GM12891 (cell line): Measurements from ENCODE around the gene OPN4.

Experiments used
- DNase-seq: peaks from one replicate; pipeline ENCODE4 v3.0.0; 2011; ENCODE audit warnings: low spot score; ENCODE audit not compliant: insufficient read length
- FAIRE-seq: peaks from 2 replicates; lab custom pipeline; 2011; peaks lifted over from hg19 to GRCh38; lab: Jason Lieb, UNC
- PAX5 ChIP-seq: IDR thresholded peaks from 2 replicates; pipeline ENCODE4 v1.6.1; 2011; ENCODE audit warnings: low read length, moderate library complexity, mild to moderate bottlenecking; ENCODE audit not compliant: insufficient read depth, severe bottlenecking
- POLR2A ChIP-seq: IDR thresholded peaks from 2 replicates; pipeline ENCODE4 v1.6.1; 2011; ENCODE audit warnings: low read depth, low read length, control low read depth
- POLR2AphosphoS5 ChIP-seq: IDR thresholded peaks from 2 replicates; pipeline ENCODE4 v1.6.1; 2011; ENCODE audit warnings: low read depth, low read length, control low read depth
- POU2F2 ChIP-seq: IDR thresholded peaks from 2 replicates; pipeline ENCODE4 v1.6.1; 2011; ENCODE audit warnings: low read depth, mild to moderate bottlenecking, control low read depth, low read length, moderate library complexity
- SPI1 ChIP-seq: IDR thresholded peaks from 2 replicates; pipeline ENCODE4 v1.6.1; 2011; ENCODE audit warnings: low read depth, low read length, control low read depth
- TAF1 ChIP-seq: IDR thresholded peaks from 2 replicates; pipeline ENCODE4 v1.6.1; 2011; ENCODE audit warnings: low read depth, low read length, control low read depth

Gene OPN4

GRCh38 chr10:86711513-86712316, 57.4 kb downstream of the OPN4 start:
- DNase-seq: peak; percentile 75
- TF ChIP-seq POLR2AphosphoS5 (no peak; the same call in 1 of the 2 replicates), TAF1 (no peak; the same call in 1 of the 2 replicates), PAX5 (no peak), SPI1 (no peak), POLR2A (no peak; the same call in 1 of the 2 replicates), POU2F2 (no peak)
- no peak for FAIRE-seq

GRCh38 chr10:86712317-86712707, 58.0 kb downstream of the OPN4 start:
- TF ChIP-seq TAF1: peak; percentile 66; the same call in 1 of the 2 replicates
- peak; percentile 27; the same call in 1 of the 2 replicates for TF ChIP-seq POLR2AphosphoS5
- peak; percentile 97 for TF ChIP-seq SPI1
- TF ChIP-seq POLR2A: peak; percentile 66
- TF ChIP-seq PAX5: no peak
- peak; percentile 20; the same call in 1 of the 2 replicates for TF ChIP-seq POU2F2

GRCh38 chr10:86715156-86715795, 60.9 kb downstream of the OPN4 start:
- TF ChIP-seq POU2F2: no peak
- no peak for TF ChIP-seq SPI1
- DNase-seq (no peak), FAIRE-seq (peak; percentile 52)

More at GRCh38 chr10:86712317-86712707, 58.0 kb downstream of the OPN4 start:
- DNase-seq (peak; percentile 78), FAIRE-seq (peak; percentile 89)

GRCh38 chr10:86715836-86716235, 61.5 kb downstream of the OPN4 start:
- FAIRE-seq: no peak
- TF ChIP-seq POU2F2: no peak
- no peak for TF ChIP-seq SPI1
- no peak for TF ChIP-seq PAX5
- TF ChIP-seq POLR2A: no peak
- TF ChIP-seq TAF1: no peak
- no peak for TF ChIP-seq POLR2AphosphoS5
- DNase-seq: no peak
